MG63 (cell line): ENCODE results near the gene ST6GALNAC3. TPM values are rescaled to one million over a fixed set of nuclear protein-coding genes. Genes with fewer than 3 reads are reported as not detected.

Experiments used
- DNase-seq: peaks from one replicate; pipeline ENCODE4 v3.0.0-alpha.2; 2020
- H3K27me3 ChIP-seq: fragments of 250-450 bp; sonication (Bioruptor Pico); 2 replicates; pipeline ENCODE4 v1.5.1; 2020; ENCODE audit warnings: mild to moderate bottlenecking, moderate library complexity
- H3K36me3 ChIP-seq: fragments of 250-450 bp; sonication (Bioruptor Pico); 2 replicates; pipeline ENCODE4 v1.5.1; 2020; ENCODE audit warnings: mild to moderate bottlenecking, moderate library complexity
- H3K4me3 ChIP-seq: fragments of 250-450 bp; sonication (Bioruptor Pico); 2 replicates; pipeline ENCODE4 v1.5.1; 2020; ENCODE audit warnings: mild to moderate bottlenecking, moderate library complexity
- H3K9me3 ChIP-seq: fragments of 250-450 bp; sonication (Bioruptor Pico); 2 replicates; pipeline ENCODE4 v1.5.1; 2020; ENCODE audit warnings: mild to moderate bottlenecking, moderate library complexity
- total RNA-seq: library from RNA; depleted of rRNA; stranded (reverse); fragments of >200 nt; shearing (Covaris generic); gene quantifications from 2 replicates; pipeline ENCODE4 v1.2.3, GENCODE V29; 2014; ENCODE audit warnings: low replicate concordance

The ST6GALNAC3 gene
- total RNA-seq, 1 experiment from 2014 or later = 5.5 TPM

DNA sequence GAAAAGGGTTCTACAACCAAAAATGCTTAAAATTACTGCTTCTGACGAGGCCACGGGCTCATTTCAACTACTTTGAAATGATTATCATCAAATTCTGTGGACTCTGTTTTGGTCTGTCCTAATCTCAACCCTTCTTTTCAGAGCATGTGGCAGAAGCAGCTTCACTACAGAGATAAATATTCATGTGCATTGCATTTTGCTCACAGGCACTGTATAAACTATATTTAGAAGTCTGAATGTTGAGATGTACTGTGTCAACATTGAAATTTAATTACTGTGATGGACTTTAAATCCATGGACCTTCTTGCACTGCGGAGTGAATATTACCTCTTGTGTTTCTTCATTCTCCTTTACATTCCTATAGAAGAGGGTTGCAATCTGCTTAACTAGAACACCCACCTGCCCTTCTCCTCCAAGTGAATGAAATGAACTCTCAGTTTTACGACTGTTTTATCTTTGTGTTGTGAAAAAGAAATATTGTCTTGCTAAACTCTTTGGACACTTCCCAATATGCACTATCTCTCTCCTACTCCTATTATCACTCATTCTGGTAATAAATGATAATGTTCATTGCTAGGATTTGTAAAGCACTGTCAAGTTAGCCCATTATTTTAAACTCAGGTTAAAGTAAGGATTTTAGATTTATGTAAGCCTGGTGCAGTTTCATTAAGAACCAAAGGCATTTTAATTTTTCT lies 511.6 kb downstream of the ST6GALNAC3 start:
- Histone ChIP-seq H3K36me3 (no peaks in the 10 kb centered on the region), H3K4me3 (no peak overlapping the region), H3K27me3 (no peaks in the 10 kb centered on the region), H3K9me3 (no peaks in the 10 kb centered on the region)
- no peak for DNase-seq

DNA sequence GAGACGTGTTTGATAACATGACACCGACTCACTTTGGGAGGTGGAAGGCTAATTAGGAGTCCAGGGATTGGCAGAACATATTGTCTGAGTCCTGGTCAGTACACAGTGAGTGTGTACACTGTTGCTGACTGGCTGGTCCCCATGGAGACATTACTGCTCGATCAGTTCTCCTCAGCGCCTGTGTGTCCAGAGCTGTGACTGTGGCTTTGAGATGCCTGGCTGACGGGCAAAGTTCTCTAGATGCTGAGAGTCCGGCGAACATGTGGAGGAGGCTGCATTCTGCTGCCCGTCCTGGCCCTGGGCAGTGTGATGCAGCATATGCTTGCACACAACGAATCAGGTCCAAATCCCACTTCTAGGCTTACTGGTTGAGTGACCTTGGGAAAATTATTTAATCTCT lies 512.7 kb downstream of the ST6GALNAC3 start:
- no peak for DNase-seq
- Histone ChIP-seq H3K36me3 (no peaks in the 10 kb centered on the region), H3K4me3 (no peak overlapping the region)

DNA sequence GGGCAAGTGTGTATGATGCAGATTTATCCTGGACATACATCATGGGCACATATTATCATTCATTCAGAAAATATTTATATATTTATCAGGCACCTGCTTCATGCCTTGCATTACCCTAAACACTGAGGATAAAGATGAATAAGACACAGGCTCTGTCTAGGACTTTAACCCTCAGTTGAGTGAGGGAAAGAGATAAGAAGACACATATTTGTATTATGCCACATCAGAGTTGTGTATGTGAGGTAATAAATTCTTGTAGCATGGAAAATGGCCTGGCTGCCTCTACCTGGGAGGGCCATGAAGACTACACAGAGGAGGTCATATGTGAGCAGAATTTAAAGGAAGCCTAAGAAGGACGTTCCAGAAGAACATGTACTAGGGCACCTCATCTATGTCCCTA lies 516.9 kb downstream of the ST6GALNAC3 start:
- Histone ChIP-seq H3K9me3 (no peaks in the 10 kb centered on the region), H3K27me3 (no peaks in the 10 kb centered on the region), H3K4me3 (no peak overlapping the region), H3K36me3 (no peaks in the 10 kb centered on the region)
- no peak for DNase-seq

More for the DNA sequence above, 512.7 kb downstream of the ST6GALNAC3 start:
- H3K9me3 ChIP-seq = no peaks in the 10 kb centered on the region
- H3K27me3 ChIP-seq = no peaks in the 10 kb centered on the region

DNA sequence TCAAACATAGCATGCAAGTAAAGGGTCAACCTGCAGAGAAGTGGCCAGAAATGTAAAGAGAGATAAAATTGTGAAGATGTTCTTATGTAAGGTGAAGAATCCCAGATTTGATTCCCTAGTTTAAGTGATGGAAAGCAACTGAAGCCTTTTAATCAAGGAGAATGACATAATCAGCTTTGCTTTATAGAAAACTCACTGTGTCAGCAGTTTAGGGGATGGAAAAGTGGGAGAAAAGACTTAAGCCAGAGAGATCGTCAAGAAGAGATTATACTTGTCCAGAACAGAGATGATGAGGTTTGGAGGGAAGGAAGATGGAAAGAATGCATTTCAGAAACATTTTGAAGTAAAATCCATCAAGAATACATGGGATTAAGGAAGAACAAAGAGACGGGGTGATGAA lies 517.4 kb downstream of the ST6GALNAC3 start:
- DNase-seq = no peak
- Histone ChIP-seq H3K36me3 (no peaks in the 10 kb centered on the region), H3K4me3 (no peak overlapping the region), H3K9me3 (no peaks in the 10 kb centered on the region), H3K27me3 (no peaks in the 10 kb centered on the region)

DNA sequence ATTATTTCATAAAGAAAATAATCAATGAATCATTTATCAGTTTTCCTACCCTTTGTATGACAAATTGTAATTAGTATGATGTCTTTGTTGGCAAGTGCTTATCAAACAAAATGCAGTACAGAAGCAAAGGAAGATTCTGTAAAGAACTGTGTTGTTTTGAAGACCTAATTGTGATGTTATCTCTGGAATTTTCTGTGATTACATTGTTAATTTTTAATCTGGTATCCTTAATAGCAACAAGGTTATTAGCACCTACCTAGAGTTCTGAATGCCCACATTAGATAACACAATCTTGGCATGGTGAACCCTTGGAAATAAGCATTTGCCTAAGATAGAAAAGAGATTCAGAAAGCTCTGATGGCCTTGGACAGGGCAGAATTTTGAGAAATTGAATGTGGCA lies 518.6 kb downstream of the ST6GALNAC3 start:
- H3K9me3 ChIP-seq = no peaks in the 10 kb centered on the region
- H3K27me3 ChIP-seq = no peaks in the 10 kb centered on the region
- no peaks in the 10 kb centered on the region for H3K36me3 ChIP-seq
- DNase-seq = no peak
- H3K4me3 ChIP-seq = no peak overlapping the region

DNA sequence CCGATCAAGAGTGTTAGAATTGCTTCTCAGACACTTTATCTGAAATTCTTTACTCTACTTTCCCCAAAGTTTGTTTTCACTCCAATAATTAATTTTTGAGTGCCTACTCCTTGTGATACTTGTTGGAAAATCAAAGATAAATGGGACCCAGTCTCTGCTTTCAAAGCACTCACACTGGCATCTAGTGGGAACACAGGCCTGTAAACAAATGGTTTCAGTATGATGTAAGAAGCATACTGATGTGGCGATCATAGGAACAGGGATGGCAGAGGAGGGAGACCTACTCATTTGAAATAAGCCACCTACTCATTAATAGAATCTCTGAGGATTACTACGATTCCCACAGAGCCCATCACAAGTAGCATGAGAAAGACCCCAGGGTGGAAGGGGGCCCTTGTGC lies 519.1 kb downstream of the ST6GALNAC3 start:
- DNase-seq = no peak
- Histone ChIP-seq H3K27me3 (no peaks in the 10 kb centered on the region), H3K4me3 (no peak overlapping the region), H3K9me3 (no peaks in the 10 kb centered on the region), H3K36me3 (no peaks in the 10 kb centered on the region)

DNA sequence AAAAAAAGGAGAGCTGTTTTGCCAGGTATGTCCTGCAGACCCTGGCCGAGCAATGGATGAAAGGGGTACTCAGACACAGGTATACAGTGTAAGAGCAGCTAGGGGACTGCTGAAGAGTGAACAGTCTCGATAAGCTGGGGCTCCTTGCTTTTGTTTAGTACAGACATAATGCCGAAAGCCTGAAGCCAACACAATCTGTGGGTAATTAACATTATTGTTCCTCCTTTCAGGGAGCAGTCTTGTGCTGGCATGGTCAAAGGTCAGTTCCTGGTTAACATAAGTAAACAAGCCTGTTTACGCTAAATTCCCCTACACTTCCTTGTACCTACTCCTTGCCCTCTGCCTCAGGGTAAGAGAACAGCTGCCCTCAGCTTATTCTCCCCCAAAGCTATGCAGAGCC lies 520.5 kb downstream of the ST6GALNAC3 start:
- no peak for DNase-seq
- Histone ChIP-seq H3K27me3 (no peaks in the 10 kb centered on the region), H3K4me3 (no peak overlapping the region), H3K9me3 (no peaks in the 10 kb centered on the region), H3K36me3 (no peaks in the 10 kb centered on the region)

DNA sequence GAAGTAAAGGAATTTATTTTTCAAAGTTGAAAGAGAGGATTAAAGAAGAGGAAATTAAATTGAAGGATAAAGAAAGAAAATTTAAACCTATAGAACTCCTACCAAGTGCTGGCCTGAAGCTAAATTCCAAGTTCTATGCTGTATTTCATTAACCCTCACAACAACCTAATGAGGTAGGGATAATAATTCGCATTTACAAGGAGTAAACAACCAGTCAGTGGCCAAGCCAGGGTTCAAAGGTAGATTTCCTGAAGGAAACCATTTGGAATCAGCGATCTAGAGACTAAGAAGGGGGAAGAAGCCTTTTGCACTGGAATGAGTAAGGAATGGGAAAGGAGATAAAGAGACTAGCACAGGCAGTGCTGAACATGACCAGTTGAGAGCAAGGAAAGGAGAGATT lies 526.9 kb downstream of the ST6GALNAC3 start:
- Histone ChIP-seq H3K9me3 (no peaks in the 10 kb centered on the region), H3K36me3 (no peaks in the 10 kb centered on the region), H3K4me3 (no peak overlapping the region), H3K27me3 (no peaks in the 10 kb centered on the region)
- no peak for DNase-seq

DNA sequence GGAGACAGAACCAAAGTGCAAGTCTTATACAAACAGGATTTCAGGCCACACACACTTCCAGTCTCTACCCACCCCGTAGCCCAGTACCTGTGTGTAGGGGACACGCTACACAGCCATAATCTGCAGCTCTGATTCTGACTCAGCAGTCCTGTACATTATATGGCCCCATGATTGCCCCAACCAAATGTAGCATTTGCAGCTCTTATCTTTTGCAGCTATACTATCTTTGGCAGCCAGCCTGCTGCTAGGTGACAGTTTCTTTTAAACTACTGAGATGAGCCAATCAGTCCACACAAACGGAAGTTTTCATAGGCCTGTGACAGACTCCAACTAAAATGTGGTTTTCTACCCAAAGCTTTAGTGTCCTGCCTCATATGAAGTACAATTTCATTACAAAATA lies 533.2 kb downstream of the ST6GALNAC3 start:
- DNase-seq = no peak
- no peaks in the 10 kb centered on the region for H3K27me3 ChIP-seq
- no peaks in the 10 kb centered on the region for H3K9me3 ChIP-seq
- H3K36me3 ChIP-seq = no peaks in the 10 kb centered on the region
- no peak overlapping the region for H3K4me3 ChIP-seq

DNA sequence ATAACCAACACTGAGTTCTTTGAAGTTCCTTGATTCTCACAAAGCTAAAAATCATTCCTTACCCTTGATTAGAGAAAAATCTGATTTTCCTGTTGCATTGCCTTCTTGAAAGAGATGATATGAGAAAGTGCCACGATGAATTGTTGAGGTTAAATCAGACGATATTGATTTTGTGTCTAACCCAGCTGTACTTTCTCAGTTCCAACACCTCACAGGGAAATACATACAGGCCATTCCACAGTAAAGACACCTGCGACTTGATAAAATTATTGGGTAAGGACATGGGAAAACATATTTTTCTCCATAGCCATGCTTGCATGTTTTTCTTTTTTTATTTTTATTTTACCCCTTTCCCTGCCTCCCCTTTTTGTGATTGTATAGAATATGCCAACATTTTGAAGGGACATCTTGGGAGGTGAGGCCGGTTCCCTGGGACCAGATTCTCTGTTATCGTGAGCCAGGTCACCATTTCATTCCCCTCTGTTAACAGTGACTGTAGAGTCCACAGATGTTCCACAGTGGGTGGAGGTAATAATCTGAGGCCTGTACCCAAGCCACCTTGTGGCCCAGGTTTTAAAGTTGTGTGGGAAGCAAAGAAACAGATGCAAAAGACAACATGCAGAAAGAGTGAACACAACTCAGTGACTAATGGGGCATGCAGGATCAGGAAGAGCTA lies 537.4 kb downstream of the ST6GALNAC3 start:
- no peak for DNase-seq
- H3K4me3 ChIP-seq = no peak overlapping the region
- H3K27me3 ChIP-seq = no peaks in the 10 kb centered on the region
- no peaks in the 10 kb centered on the region for H3K9me3 ChIP-seq
- H3K36me3 ChIP-seq = no peaks in the 10 kb centered on the region

DNA sequence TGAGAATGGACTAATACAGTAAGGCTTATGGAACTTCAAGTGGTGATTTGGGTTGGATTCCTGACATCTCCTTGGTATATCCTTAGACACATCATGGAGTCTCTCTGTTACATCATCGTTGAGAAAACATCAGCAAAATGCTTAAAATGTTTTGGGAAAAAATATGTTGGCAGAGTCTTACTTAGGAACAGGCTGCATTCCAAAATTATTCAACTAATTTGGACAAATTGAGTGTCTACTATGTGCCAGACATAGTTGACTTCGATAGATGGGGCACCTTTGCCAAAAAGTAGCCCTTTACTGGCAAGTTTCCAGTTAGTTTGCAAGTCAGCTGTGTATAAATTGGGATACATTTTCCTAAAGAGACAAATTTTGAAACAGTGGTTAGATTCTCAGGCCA lies 539.3 kb downstream of the ST6GALNAC3 start:
- no peak for DNase-seq
- no peaks in the 10 kb centered on the region for H3K9me3 ChIP-seq
- H3K4me3 ChIP-seq = no peak overlapping the region

DNA sequence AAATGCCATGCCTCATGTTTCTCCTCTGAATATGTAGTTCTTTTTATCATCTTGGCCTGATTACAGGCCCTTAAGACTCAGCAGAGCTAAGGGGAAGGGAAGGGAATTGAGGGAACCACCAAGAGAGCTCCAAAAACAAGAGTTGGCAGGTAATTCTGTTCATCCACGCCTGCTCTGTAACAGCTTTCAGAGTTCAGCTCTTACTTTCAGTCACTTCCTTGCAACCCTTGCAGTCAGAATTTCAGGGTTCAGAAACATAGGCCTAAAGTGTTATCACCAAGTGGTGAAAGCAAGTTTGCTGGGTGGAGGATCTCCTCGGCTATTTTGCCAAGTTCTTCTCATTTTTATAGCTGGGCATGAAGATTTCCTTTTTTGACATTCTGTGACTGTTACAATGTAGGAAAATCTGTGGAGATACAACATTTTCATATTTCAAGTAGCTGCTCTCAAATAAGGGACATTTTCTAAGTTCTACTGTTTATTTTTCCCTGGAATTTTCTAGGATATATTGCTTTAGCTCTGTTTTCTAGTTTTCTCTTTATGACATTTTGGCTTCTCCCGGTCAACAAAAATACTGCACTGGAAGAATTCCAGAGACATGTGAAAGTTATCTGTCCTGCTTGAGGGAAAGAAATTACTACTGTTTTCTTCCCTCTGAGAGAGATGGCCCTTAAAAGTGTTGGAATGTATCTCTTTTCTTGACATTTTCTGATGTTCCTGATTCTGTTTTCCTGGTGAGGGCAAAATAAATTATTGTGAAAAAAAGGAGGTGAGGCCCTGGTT lies 540.9 kb downstream of the ST6GALNAC3 start:
- H3K4me3 ChIP-seq = no peak overlapping the region
- H3K9me3 ChIP-seq = no peaks in the 10 kb centered on the region
- H3K27me3 ChIP-seq = no peaks in the 10 kb centered on the region
- no peaks in the 10 kb centered on the region for H3K36me3 ChIP-seq
- DNase-seq = no peak

More for the DNA sequence above, 539.3 kb downstream of the ST6GALNAC3 start:
- Histone ChIP-seq H3K36me3 (no peaks in the 10 kb centered on the region), H3K27me3 (no peaks in the 10 kb centered on the region)

DNA sequence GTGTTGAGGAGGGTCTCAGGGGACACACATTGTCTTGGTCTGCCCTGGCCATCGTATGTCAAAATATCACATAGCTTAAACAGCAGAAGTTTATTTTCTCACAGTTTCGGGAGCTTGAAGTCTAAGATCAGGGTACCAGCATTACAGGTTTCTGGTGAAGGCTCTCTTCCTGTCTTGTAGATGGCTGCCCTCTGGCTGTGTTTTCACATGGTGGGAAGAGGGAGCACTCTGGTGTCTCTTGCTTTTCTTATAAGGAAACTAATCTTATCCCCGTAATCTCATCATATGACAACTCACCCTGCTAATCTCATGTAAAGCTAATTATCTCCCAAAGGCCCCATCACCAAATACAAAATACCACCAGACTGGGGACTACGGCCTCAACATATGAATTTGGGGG lies 545.8 kb downstream of the ST6GALNAC3 start:
- H3K4me3 ChIP-seq = no peak overlapping the region
- H3K9me3 ChIP-seq = no peaks in the 10 kb centered on the region
- DNase-seq = no peak
- no peaks in the 10 kb centered on the region for H3K36me3 ChIP-seq
- no peaks in the 10 kb centered on the region for H3K27me3 ChIP-seq

DNA sequence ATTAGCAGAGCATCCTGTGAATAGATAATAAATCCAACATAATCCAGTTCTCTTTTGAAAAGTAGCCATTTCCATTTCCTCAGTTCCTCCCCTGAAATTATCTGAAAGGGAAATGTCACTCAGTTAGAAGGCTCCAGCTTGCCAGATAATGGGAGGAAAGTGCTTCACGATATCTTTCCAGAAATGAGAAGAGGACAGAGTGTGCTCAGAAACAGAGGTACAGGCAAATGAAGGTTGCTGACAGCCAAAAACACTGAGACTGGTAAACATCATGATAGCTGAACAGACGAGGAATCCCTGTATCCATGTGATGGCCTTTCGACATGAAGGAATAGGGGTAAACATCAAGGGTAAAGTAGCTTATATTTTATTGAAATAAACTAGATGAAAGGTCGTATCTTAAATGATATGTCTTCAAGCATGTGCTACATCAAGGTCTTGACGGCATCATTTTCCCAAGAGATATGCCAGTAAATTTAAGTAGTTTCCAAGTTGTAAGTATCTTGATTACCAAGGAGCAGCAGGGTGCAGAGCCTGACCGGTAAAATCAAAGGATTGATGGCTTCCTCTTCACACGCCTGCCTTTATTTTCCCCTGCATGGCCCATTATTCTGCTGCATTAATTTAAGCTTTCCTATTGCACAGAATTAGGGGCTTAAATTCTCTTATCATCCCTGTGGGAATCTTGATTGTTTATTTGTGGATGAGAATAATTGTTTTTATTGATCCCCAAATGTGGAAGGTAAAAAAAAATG lies 548.4 kb downstream of the ST6GALNAC3 start:
- DNase-seq = no peak
- Histone ChIP-seq H3K27me3 (no peaks in the 10 kb centered on the region), H3K9me3 (no peaks in the 10 kb centered on the region), H3K36me3 (no peaks in the 10 kb centered on the region), H3K4me3 (no peak overlapping the region)

DNA sequence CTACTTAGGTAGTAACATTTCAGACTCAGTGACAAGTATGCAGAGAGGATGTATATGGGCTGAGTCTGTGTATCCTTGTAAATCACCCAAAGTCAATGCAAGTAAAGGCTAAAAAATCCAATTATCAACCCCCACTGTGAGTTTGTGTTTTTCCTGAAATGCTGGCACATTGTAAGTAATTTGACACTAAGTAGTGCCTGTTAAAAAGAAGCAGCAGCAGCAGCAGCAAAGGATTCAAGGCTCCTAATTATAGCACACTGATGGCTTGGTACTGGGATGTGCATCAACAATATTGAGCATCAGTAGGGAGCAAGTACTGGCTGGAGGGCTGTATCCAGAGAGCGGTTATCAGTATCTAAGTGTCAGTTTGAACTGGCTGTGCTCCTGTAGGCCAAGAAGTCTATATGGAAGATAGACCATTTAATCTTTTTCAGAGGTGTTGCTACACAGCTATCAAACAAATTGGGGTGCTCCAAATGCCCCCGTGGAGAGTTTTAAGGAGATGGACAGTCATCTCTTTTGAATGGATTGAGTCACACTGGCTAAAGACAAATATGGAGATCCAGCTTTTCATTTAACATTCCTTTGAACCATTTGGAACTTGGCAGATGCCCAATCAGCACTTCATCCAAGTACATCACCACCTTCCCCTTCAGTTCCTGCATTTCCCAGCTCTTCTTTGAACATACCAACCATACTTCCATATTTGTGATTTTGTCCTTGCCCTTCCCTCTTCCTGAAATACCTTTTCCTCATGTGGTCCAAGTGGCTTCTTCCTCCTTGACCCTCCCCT lies 551.5 kb downstream of the ST6GALNAC3 start:
- Histone ChIP-seq H3K4me3 (no peak overlapping the region), H3K27me3 (no peaks in the 10 kb centered on the region), H3K36me3 (no peaks in the 10 kb centered on the region), H3K9me3 (no peaks in the 10 kb centered on the region)
- DNase-seq = no peak

DNA sequence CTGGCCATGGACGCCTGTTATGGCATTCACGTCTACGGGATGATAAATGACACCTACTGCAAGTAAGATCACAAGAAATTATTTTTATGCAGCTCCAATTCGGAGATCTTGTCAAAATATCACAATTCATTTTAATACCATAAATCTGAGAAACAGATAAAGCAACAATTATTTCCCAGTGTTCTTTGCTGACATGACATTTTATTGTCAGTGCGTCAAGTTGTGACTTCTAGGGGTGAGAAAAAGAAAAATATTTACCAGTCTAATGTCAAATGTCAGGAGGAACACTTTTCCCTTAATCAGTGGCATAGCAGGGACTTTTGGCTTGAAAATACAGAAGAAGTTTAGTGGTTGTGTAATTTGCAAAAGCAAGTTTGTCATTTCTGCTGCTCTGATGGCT lies 553.0 kb downstream of the ST6GALNAC3 start:
- Histone ChIP-seq H3K36me3 (no peaks in the 10 kb centered on the region), H3K27me3 (no peaks in the 10 kb centered on the region), H3K4me3 (no peak overlapping the region), H3K9me3 (no peaks in the 10 kb centered on the region)
- DNase-seq = no peak
